CMK (cell line): ENCODE data around the gene SAMD14.

Experiments used
- DNase-seq: peaks from one replicate; pipeline ENCODE4 v3.0.0-alpha.2; 2010; ENCODE audit warnings: low read depth

Gene SAMD14

DNA sequence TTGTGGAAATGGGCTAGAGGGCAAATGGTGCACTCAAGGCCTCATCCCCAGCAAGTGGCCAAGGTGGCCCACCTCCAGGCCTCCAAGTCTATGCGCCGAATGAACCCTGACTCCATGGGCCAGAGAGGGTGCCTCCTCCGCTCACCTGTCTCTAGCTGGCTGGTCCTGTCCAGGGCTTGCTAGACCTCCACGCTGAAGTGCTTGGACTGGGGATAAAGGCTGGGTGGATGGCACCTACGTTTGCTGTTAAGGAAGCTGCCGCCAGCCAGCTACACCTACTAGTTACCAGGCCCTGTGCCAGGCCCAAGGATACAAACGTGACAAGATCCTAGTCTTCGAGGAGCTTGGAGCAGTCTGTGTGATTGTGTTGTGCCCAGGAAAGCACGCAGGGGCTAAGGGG lies 35.1 kb upstream of the SAMD14 start:
- DNase-seq, result no peak

- DNase-seq, result no peak
Measured at GRCh38 chr17:50164697-50164988, 34.7 kb upstream of the SAMD14 start.

DNA sequence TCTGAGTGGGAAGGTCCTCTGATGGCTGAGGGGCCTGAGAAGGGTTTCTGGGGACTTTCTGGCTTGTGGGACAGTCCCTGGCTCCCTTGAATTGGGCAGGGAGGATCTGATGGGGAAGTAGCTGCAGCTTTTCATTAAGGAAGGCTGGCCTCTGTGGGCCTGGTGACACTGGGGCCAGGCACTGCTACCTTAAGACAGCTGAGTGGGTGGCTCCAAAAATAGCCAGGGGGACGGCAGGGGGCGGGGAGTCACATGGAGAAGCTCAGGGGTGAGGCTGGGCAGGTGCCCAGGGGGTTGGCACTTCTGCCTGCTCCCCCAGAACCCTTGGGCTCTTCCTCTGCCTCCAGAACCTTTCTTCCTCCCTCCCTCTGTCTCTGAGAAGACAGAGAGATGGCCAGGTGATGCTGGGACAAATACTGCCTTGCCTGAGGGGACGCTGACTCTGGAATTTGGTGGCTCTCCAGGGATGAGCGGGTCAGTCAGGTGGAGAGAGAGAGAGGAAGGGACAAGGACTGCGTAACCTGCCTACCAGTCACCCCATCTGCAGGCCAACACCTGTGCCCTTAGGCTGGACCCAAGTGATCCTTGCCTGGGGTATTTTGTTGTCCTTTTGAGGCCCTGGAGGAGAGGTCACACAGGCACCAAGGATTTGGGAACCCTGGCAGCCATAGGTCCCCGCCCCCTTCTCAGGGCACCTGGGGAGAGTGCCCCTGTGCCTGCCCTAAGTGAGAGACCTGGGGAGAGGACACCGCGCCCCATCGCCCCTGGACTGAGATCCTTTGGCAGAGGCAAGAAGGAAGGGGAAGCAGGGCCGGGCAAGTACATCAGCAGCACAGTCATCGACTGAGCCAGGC lies 34.1 kb upstream of the SAMD14 start:
- no peak for DNase-seq

- no peak for DNase-seq
Measured at GRCh38 chr17:50162466-50163254, 32.7 kb upstream of the SAMD14 start.

DNA sequence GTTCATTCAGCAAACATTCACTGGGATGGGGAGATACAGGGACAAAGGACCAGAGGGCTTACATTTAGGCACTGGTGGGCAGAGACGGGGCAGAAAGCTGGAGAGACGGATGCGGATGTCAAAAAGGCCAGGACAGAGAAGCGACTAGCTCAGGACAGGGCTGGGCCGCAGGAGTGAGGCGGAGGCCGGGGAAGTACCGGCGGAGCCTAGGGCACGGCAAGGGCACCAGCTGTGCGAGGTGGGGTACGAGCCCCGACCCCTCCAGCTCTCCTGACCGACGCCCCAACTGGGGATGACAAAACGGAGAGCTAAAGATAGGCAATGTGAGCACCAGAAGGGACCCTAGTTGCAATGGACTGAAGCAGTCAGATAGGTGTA lies 31.9 kb upstream of the SAMD14 start:
- DNase-seq, result no peak

DNA sequence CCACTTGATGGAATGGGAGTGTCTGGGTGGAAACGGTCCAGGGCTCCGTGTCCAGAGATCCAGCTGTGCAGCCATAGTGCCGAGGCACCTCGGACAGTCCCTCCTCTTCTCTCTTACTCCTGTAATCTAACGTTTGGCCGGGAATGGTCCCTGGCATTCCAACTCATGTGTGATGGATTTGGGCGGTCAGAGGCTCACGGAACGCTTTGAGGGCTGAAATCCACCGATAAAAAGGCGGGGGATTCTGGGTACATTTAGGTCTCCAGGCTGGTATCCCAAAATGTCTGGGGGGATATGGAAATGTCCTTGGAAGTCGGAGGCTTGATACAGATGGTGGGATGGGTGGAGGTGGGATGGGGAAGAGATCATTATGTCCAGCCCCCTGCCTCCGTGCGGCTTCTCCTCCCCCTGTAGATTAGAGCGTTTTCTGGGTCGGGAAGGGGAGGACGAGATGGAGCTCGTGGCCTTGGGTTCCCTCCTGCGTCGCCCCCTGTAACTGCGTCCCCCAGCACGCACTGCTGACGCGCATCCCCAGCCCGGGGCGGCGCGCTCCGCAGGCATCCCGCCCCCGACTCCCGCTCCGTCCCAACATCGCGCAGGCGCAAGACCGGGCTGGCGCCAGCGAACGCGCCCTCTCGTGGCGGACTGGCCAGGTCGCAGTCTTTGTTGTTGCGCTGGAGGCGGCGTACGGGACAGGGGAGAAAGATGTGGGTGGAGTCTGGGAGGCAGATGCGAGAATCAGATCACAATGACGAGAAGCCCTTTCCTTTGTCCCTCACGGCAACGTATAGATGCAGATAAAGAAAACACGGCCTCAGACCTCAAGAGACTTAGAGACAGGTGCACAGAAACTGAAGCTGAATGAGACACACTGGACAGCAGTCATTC lies 31.3 kb upstream of the SAMD14 start:
- DNase-seq, result peak; percentile 90

GRCh38 chr17:50157891-50158290 lies 27.9 kb upstream of the SAMD14 start:
- DNase-seq, result no peak

DNA sequence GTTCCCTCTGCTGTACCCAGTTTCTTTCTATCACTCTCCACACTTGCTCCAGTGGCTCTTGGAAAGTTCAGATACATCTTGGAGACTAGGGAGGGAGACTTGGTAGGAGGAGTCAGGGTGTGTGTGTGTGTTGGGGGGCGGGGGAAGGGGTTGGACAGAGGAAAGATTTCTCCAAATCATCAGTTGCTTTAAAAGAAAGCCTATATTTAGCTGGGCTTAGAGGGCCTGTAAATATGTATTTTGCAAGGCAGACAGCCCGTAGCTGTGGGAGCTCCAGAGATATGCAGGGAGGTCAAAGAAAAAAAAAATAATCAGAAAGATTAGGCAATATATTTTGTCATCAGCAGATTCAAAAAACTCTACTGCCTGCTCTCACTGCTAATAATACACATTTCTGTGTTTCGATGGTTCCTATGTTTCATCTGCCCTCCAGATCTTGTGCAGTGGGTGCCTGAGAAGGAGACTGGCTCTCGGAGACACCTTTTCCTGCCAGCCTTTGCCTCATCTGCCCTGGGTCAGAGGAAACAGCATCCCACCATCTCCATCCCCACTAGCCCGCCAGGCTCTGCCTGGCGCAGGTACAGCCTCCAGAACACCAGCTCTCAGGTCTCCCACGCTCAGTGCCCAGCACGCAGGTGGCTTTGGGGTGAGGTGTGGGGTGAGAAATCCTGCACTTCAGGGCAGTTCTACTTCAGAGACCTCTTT lies 25.3 kb upstream of the SAMD14 start:
- no peak for DNase-seq

DNA sequence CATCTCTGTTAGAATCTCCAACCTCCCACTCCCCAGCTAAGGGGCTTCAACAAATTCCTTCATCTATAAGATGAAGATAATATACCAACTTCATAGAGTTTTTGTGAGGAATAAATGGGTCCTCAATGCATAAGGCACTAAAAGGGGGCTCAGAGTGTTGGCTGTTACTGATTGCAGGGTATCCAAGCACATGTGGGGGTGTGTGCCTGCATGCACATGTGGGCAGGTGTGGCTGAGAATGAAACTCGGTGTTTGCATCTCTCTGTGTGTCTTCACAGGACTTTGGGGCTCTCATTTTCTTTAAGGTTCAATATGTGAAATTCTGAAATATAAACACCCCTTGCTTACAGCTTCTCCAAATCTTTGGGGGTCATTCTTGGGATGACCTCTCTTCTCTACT lies 24.6 kb upstream of the SAMD14 start:
- no peak for DNase-seq

DNA sequence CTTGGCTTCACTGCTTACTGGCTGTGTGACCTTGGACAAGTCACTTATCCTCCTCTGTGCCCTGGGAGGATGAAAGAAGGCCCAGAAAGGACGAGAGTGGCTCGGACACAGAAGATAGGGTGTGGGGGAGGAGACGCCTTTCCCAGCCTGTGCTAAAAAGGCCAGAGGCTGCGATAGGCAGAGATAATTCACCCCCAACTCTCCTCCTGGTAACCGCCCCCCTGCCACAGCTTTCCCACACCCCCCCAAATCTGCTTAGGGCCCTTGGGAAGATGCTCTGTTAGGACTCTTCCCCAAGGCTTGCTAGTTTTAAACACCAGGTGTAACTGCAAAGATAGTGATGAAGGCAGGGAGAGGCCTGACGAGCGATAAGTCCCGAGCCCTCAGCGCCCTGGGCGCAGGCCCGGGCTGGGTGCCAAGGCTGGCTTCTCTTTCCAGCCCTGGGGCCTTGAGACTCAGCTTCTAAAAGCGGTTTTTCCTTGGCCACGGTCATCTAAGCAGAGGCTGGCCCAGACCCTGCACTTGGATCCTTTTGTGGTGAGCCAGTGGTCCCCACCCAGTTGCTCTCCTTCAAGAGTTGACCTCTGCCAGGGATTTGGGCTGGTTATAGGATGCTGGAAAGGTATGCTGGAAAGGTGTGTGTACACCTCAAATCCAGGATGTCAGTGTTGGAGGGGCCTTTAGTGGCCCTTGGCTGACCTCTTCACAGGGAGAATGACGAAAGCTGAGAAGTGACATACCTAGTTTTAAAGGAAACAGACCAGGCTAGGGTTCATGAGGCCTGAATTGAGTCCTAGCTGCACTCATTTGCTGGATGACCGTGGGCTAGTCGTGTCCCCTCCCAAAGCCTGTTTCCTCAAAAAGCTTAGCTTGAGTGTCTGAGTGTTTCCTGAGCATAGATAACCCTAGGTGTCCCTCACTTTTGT lies 24.0 kb upstream of the SAMD14 start:
- no peak for DNase-seq

GRCh38 chr17:50152736-50153135 lies 22.8 kb upstream of the SAMD14 start:
- DNase-seq, result no peak

DNA sequence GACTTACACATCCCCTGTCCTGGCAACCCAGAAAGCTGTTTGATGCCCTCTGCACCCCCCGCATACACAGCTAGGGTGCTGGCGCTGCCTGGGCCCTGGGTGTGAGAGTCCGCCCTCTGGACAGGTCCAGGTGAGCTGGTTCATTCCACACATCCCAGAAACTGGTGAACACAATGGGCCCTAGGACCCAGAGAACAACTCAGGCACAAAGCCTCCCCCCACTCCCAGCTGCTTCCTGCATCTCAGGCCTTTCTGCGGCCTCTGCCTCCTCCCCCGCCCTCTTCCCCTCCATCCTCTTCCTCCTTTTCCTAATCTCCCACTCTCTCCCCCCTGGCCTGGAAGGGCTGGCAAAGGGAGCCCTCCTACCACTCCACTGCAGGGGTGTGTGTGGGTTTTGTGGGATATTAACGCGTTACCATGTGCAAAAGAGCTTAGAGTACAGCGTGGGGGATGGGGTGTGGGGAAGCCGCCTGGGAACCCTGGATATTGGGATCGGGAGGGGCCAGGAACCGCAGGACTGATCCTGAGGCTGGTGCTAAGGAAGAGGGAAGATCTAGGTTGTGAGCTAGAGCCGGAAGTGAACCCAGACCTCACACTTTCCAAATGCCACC lies 22.1 kb upstream of the SAMD14 start:
- DNase-seq, result peak; percentile 80

- DNase-seq, result peak; percentile 96
Measured at GRCh38 chr17:50151041-50151936, 21.3 kb upstream of the SAMD14 start.

- DNase-seq, result no peak
Measured at GRCh38 chr17:50150354-50151040, 20.5 kb upstream of the SAMD14 start, which contains the start of gene PPP1R9B. Gene PPP1R9B (minus strand): TSS chr17:50150677. CDS start chr17:50150513, 164 bp downstream.

- DNase-seq, result no peak
Measured at GRCh38 chr17:50149417-50150353, 19.7 kb upstream of the SAMD14 start.

- no peak for DNase-seq
Measured at GRCh38 chr17:50149091-50149416, 19.1 kb upstream of the SAMD14 start.

DNA sequence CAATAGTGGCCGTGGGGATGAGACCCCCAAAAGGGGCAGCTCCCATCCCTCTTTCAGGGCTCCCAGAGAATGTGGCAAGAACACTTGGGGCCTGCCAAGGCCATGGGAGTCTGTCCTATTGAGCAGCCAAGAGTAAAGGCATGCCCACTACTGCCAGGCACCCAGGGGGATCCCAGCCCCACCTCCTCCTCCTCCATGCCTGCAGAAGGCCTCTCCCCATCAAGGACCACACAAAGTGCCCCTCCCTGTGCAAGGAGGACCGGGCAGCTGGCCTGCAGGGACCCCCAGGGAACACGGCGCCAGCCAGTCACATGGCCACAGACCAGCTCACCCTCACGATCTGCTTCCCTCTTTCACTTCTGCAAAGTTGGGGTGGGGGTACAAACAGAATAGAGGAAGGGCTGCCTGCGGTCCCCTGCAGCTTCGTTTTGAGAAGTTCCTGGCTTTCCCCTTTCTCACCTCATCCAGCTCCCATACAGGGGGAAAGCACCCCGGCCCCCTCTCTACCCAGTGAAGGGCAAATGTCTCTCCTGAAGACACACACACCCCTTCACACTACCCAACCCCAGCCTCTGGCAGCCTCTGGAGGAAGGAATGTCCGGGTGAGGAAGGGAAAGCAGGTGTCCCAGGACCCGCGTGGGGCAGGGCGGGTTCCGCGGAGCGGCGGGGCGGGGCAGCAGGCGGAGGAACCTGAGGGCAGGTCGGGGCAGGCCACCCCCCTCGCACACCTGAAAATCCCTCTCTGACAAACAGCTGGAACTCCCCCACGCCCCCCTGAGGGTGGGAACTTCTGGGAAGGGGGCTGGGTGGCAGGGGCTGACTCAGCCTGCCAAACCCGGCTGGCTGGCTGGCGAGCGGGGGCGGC lies 18.5 kb upstream of the SAMD14 start:
- DNase-seq, result no peak
